Kidney (tissue), 14 donors: Measurements from ENCODE around the gene CITED1. TPM values are rescaled to one million over a fixed set of nuclear protein-coding genes. Genes with fewer than 3 reads are reported as not detected.
A peak's percentile ranks its signal among the peaks of the same experiment; 100 is the strongest.

Experiments used
- DNase-seq, 5 donors: peaks; one replicate each; pipeline ENCODE4 v3.0.0-alpha.2; 2013 to 2020
- FAIRE-seq: peaks from 2 replicates; lab custom pipeline; 2012; peaks lifted over from hg19 to GRCh38; lab: Jason Lieb, UNC
- H3K27ac ChIP-seq, 2 donors: one replicate each; pipeline ENCODE4 v1.7.0; 2013; ENCODE audit warnings: low read depth in 2 of 2, low read length in 2 of 2, inconsistent platforms in 1 of 2
- H3K27me3 ChIP-seq: one replicate; pipeline ENCODE4 v1.7.1; 2013; ENCODE audit warnings: low read length, inconsistent platforms; ENCODE audit not compliant: control insufficient read depth, insufficient read depth
- H3K36me3 ChIP-seq, 3 donors: one replicate each; pipeline versions ENCODE4 v1.7.0 to v1.7.1; 2013; ENCODE audit warnings: low read length in 3 of 3, control low read depth in 1 of 3, inconsistent platforms in 1 of 3; ENCODE audit not compliant: insufficient read depth in 3 of 3, control insufficient read depth in 2 of 3
- H3K4me1 ChIP-seq, 3 donors: one replicate each; pipeline versions ENCODE4 v1.7.0 to v1.7.1; 2013; ENCODE audit warnings: low read length in 3 of 3, inconsistent platforms in 1 of 3, low read depth in 1 of 3; ENCODE audit not compliant: control insufficient read depth in 2 of 3, insufficient read depth in 2 of 3
- H3K4me3 ChIP-seq, 3 donors: one replicate each; pipeline versions ENCODE4 v1.7.0 to v1.8.1; 2013; ENCODE audit warnings: low read length in 3 of 3, control low read depth in 1 of 3, inconsistent platforms in 1 of 3
- H3K9ac ChIP-seq, 3 donors: one replicate each; pipeline versions ENCODE4 v1.7.0 to v1.7.1; 2013; ENCODE audit warnings: low read length in 3 of 3, control low read depth in 1 of 3, inconsistent platforms in 1 of 3
- H3K9me3 ChIP-seq, 3 donors: one replicate each; pipeline versions ENCODE4 v1.7.0 to v1.7.1; 2013; ENCODE audit warnings: low read length in 3 of 3, control low read depth in 1 of 3, inconsistent platforms in 1 of 3; ENCODE audit not compliant: control insufficient read depth in 2 of 3, insufficient read depth in 1 of 3
- intact Hi-C: fragments of 100-400 bp; cut with DNase I; formaldehyde crosslinking; loops from one replicate; pipeline ENCODE4 v1.11.1; 2022
- polyA plus RNA-seq: library from polyadenylated mRNA; stranded (reverse); fragments of 350-450 nt; fragmentation: Illumina TruSeq; extraction: RNeasy Lipid Tissue Mini Kit (QIAGEN cat#74804); gene quantifications from one replicate; pipeline ENCODE4 v1.2.3, GENCODE V29; 2014; ENCODE audit warnings: low read depth, low replicate concordance; ENCODE audit not compliant: insufficient read depth
- total RNA-seq: library from RNA; stranded (reverse); fragmentation: NEBNext Ultra II Directional; extraction: Animal tissue kit (Norgen Biotek cat#: 25700); gene quantifications from one replicate; pipeline ENCODE4 v1.2.1, GENCODE V29; 2021
- TF ChIP-seq, protein P1 (sequence below): IDR thresholded peaks from 3 replicates; pipeline ENCODE4 v1.5.1; 2012; ENCODE audit warnings: mild to moderate bottlenecking, moderate library complexity, borderline replicate concordance; ENCODE audit not compliant: insufficient read depth; ENCODE audit errors: extremely low read depth
- donor health status: control.
- donor health status: control.
- donor health status: control.
- donor health status: control.
- donor health status: control.
- donor health status: DM: yes; HTN: yes; CAD: no.
- donor health status: Normal renal cell carcinoma (clear cell type).

Gene CITED1
- total and polyA plus RNA-seq, 2 donors from 2014 or later: 1.5 to 3.8 TPM

GRCh38 chrX:72297953-72298730 is 7.6 kb downstream of the CITED1 start:
- TF ChIP-seq, protein P1, sequence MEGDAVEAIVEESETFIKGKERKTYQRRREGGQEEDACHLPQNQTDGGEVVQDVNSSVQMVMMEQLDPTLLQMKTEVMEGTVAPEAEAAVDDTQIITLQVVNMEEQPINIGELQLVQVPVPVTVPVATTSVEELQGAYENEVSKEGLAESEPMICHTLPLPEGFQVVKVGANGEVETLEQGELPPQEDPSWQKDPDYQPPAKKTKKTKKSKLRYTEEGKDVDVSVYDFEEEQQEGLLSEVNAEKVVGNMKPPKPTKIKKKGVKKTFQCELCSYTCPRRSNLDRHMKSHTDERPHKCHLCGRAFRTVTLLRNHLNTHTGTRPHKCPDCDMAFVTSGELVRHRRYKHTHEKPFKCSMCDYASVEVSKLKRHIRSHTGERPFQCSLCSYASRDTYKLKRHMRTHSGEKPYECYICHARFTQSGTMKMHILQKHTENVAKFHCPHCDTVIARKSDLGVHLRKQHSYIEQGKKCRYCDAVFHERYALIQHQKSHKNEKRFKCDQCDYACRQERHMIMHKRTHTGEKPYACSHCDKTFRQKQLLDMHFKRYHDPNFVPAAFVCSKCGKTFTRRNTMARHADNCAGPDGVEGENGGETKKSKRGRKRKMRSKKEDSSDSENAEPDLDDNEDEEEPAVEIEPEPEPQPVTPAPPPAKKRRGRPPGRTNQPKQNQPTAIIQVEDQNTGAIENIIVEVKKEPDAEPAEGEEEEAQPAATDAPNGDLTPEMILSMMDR: peak; percentile 30
- FAIRE-seq: no peak
- intact Hi-C loops: no loop called here
- Histone ChIP-seq H3K9me3 (no peaks in the 10 kb centered on the region), H3K4me3 (no peak overlapping the region), H3K36me3 (no peaks in the 10 kb centered on the region), H3K9ac (no peak overlapping the region), H3K4me1 (no peaks in the 10 kb centered on the region), H3K27ac (no peak overlapping the region), H3K27me3 (peaks cover 29% of the 10 kb centered on the region)
- no peak for DNase-seq

GRCh38 chrX:72296991-72297390 is 8.7 kb downstream of the CITED1 start:
- peak; percentile 93 for FAIRE-seq
- TF ChIP-seq, protein P1: no peak
- Histone ChIP-seq H3K4me1 (no peaks in the 10 kb centered on the region), H3K9ac (no peak overlapping the region), H3K36me3 (no peaks in the 10 kb centered on the region), H3K27me3 (peaks cover 20% of the 10 kb centered on the region), H3K27ac (no peak overlapping the region), H3K4me3 (no peak overlapping the region), H3K9me3 (no peaks in the 10 kb centered on the region)
- DNase-seq: no peak
- intact Hi-C loops: no loop called here

DNA sequence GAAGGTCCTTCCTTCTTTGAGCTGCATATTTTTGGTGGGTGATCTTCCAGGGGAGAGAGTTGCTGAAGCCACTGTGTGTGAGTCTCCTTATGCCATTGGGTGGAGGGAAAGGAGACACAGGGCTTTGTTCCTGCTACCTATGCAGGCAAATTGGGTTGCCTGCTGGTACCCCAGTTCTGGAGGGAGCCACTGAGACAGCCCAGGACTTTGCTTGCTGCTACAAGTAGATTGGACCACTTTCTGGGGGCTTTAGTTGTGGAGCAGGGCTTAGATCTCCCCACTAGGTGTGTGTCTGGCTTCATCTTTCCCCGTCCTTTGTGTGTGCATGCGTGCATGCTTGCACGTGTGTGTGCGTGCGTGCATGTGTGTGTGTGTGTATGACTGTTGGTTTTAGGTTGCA is 10.0 kb downstream of the CITED1 start:
- no peak overlapping the region for H3K9ac ChIP-seq
- no peak for DNase-seq
- no peaks in the 10 kb centered on the region for H3K4me1 ChIP-seq
- intact Hi-C loops: no loop called here
- no peaks in the 10 kb centered on the region for H3K36me3 ChIP-seq
- FAIRE-seq: no peak
- H3K9me3 ChIP-seq: no peaks in the 10 kb centered on the region
- H3K4me3 ChIP-seq: no peak overlapping the region
- H3K27me3 ChIP-seq: peaks cover 16% of the 10 kb centered on the region
- TF ChIP-seq, protein P1: no peak
- H3K27ac ChIP-seq: no peak overlapping the region
